Left ventricle myocardium inferior (tissue), 1 donor: ENCODE results near the gene PALLD. TPM values are rescaled to one million over a fixed set of nuclear protein-coding genes. Genes with fewer than 3 reads are reported as not detected.

Experiments used
- DNase-seq: peaks from one replicate; pipeline ENCODE4 v3.0.0-alpha.2; 2020
- H3K27ac ChIP-seq: fragments of 200-600 bp; replicated peaks from 2 replicates; pipeline ENCODE4 v1.8.0; 2021
- H3K27me3 ChIP-seq: fragments of 200-600 bp; 2 replicates; pipeline ENCODE4 v1.8.0; 2021; ENCODE audit warnings: low read depth
- H3K36me3 ChIP-seq: fragments of 200-600 bp; 2 replicates; pipeline ENCODE4 v1.8.0; 2021
- H3K4me1 ChIP-seq: fragments of 200-600 bp; 2 replicates; pipeline ENCODE4 v1.8.0; 2021
- H3K4me3 ChIP-seq: fragments of 200-600 bp; 2 replicates; pipeline ENCODE4 v1.8.0; 2021; ENCODE audit warnings: mild to moderate bottlenecking, moderate library complexity
- H3K9me3 ChIP-seq: fragments of 200-600 bp; replicated peaks from 2 replicates; pipeline ENCODE4 v1.8.0; 2021
- intact Hi-C: fragments of 100-400 bp; cut with micrococcal nuclease; formaldehyde crosslinking; loops from one replicate; pipeline ENCODE4 v1.11.0; 2022
- total RNA-seq: library from RNA; stranded (reverse); fragmentation: NEBNext Ultra II Directional; extraction: Animal tissue kit (Norgen Biotek cat#: 25700); gene quantifications from one replicate; pipeline ENCODE4 v1.2.1, GENCODE V29; 2021
- TF ChIP-seq, protein P1 (sequence below): fragments of 200-600 bp; IDR thresholded peaks from 2 replicates; pipeline ENCODE4 v1.8.0; 2021; ENCODE audit warnings: antibody characterized with exemption, mild to moderate bottlenecking, borderline replicate concordance
- donor health status: DM: no; HTN: yes; CAD: no; lungs with severe emphysema.

The PALLD gene
- total RNA-seq, 1 donor from 2014 or later = 871 TPM

DNA sequence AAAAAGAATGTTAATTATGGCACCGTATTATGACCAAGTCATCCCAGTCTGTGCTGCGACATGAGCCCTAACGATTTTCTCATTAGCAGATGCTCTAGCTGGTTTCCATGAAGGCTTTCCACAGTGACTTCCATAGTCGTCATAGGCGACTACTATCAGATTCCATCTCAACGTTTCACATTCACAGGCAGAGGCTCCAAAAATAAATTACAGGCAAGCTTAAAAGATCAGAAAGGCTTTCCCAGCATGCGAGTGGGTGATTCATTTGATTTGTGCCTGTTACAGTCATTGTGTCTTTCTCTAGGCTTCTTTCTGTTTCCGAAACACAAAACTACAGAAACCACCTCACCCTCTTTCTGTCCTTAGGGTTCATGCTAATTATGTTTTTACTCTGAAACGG is 43.2 kb downstream of the PALLD start:
- Histone ChIP-seq H3K9me3 (no peaks in the 10 kb centered on the region), H3K27me3 (no peaks in the 10 kb centered on the region), H3K4me1 (peaks cover 38% of the 10 kb centered on the region), H3K36me3 (no peaks in the 10 kb centered on the region), H3K4me3 (no peak overlapping the region), H3K27ac (no peak overlapping the region)
- TF ChIP-seq, protein P1, sequence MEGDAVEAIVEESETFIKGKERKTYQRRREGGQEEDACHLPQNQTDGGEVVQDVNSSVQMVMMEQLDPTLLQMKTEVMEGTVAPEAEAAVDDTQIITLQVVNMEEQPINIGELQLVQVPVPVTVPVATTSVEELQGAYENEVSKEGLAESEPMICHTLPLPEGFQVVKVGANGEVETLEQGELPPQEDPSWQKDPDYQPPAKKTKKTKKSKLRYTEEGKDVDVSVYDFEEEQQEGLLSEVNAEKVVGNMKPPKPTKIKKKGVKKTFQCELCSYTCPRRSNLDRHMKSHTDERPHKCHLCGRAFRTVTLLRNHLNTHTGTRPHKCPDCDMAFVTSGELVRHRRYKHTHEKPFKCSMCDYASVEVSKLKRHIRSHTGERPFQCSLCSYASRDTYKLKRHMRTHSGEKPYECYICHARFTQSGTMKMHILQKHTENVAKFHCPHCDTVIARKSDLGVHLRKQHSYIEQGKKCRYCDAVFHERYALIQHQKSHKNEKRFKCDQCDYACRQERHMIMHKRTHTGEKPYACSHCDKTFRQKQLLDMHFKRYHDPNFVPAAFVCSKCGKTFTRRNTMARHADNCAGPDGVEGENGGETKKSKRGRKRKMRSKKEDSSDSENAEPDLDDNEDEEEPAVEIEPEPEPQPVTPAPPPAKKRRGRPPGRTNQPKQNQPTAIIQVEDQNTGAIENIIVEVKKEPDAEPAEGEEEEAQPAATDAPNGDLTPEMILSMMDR = no peak
- DNase-seq = no peak
- intact Hi-C loops = no loop called here

DNA sequence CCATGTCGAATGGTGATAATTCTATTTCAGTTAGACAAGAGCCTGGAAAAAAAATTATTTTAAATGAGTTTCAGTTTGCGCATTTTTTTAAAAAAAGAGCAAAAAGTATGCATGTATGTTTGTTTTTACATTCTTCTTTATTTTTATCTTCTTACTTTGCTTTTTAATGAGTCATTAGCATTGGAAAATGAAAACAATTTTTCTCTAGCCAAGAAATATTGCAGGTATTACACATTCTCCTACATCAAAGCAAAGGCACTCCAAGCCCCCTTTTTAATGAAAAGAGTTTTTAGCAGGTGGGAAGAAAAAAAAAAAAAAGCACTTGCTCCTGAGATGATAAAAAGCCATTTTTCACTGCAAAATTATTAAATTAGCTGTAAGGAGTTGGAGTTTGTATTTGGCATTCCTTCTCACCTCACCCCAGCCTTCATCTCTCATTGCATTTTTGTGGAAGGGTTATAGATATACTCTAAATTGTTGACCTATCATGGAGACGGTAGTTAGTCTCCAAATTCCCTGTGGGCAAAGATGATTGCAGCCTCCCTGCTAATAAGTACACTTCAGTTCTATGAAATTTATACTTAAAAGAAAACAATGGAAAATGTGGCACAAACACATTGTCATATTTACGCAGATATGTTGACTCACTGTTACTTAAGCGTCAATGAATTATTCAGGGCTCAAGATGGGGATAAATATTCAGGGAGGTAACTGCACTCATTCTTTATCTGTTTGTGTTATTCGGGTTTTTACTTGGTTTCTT is 43.8 kb downstream of the PALLD start:
- no peaks in the 10 kb centered on the region for H3K36me3 ChIP-seq
- H3K27me3 ChIP-seq = no peaks in the 10 kb centered on the region
- H3K4me1 ChIP-seq = peaks cover 35% of the 10 kb centered on the region
- TF ChIP-seq, protein P1 = no peak
- no peak for DNase-seq
- no peak overlapping the region for H3K4me3 ChIP-seq
- H3K9me3 ChIP-seq = no peaks in the 10 kb centered on the region
- no peak overlapping the region for H3K27ac ChIP-seq
- intact Hi-C loops = no loop called here

DNA sequence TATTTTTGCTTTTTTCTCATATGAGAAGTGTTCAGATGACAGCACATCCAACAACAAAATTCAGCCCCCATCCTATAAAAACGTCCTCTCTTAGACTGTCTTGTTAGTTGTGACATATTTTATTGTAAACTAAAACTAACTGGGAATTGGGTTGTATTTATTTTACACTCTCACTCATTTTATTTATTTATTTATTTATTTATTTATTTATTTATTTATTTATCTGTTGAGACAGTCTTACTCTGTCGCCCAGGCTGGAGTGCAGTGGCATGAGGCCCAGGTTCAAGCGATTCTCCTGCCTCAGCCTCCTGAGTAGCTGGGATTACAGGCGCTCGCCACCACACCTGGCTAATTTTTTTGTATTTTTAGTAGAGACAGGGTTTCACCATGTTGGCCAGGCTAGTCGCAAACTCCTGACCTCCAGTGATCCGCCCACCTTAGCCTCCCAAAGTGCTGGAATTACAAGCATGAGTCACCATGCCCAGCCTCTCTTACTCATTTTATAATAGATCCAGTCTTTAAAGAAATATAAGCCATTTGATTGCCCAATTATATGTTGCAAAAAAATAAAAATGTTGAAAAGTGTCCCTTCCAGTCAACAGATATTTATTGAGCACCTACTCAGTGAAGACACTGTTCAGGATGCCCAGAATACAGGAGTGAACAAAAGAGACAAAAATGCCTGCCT is 44.6 kb downstream of the PALLD start:
- intact Hi-C loops = no loop called here
- Histone ChIP-seq H3K36me3 (no peaks in the 10 kb centered on the region), H3K4me1 (peaks cover 35% of the 10 kb centered on the region), H3K4me3 (no peak overlapping the region), H3K27me3 (no peaks in the 10 kb centered on the region), H3K9me3 (no peaks in the 10 kb centered on the region), H3K27ac (no peak overlapping the region)
- DNase-seq = no peak
- TF ChIP-seq, protein P1 = no peak

DNA sequence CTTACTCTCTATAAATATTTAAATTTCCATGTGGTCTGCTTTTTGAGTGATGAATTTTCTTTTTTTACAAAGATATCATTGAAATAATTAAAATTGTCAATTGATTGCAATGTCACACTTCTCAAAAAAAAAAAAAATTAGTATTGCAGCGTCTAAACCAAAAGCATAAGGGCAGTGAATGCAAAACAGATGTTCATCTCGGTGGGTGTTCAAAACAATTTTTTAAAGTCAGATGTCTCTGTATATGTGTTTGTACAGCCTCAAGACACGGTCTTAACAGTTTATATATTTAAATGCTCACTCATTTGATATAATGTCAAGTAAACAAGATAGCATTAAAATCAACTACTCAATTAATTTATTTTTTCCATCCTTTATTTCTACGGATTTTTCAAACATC is 52.3 kb downstream of the PALLD start:
- Histone ChIP-seq H3K27ac (no peak overlapping the region), H3K4me1 (peaks cover 37% of the 10 kb centered on the region), H3K4me3 (no peak overlapping the region), H3K27me3 (no peaks in the 10 kb centered on the region), H3K9me3 (no peaks in the 10 kb centered on the region), H3K36me3 (no peaks in the 10 kb centered on the region)
- intact Hi-C loops = no loop called here
- TF ChIP-seq, protein P1 = no peak
- no peak for DNase-seq

DNA sequence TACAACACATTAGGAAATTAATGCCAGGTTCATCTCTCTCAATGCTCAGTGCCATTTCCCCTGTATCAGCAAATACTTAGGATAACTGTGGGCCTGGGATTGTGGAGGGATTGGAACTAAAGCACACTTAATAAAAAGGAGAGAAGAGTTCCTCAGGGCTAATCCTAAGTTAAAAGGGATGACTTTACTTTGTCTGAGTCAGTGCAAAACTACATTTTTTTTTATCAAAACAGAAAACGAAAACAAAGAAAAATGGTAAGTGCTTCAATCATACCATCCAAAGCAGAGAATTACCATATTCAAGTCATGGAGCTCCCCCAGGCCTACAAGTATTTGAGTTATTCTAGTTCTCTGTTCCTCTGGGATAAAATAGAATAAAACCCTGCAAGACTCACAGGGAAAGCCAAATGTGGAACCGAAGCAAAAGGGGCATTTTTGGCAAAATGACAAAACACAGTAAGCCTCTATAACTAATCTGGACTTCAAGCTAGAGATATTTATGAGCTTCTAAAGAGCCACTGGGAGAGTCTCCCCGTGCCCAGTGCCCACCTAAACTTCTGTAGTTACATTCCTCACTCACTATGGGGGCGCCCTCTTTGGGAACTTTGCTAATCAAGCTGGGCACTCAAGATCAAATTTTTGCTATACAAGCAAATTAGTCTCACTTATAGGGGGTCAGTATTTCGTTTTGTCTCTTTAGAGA is 53.4 kb downstream of the PALLD start:
- Histone ChIP-seq H3K9me3 (no peaks in the 10 kb centered on the region), H3K4me3 (no peak overlapping the region), H3K36me3 (no peaks in the 10 kb centered on the region), H3K27ac (no peak overlapping the region), H3K4me1 (peaks cover 46% of the 10 kb centered on the region), H3K27me3 (no peaks in the 10 kb centered on the region)
- DNase-seq = no peak
- intact Hi-C loops = no loop called here
- TF ChIP-seq, protein P1 = no peak
